Measurements from ENCODE around the gene PODNL1.

DNA sequence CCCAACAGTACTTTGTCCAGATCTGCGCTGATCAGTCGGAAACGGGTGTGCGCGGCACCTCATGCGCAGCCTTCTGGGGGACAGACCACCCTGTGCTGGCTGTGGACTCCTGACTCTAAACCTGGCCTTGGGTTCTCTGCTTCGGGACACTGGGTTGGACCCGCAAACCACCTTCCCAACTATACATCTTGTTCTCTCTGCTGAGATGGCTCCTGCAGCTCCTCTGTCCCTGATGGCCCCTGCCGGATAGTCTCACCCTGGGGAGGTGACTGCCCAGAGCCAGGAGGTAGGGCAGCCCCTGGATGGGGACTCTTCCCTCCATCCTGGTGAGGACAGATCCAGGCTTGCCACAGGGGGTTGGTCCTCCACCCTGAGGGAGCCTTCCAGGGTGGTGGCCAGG, 44.6 kb upstream of the PODNL1 start:
- TF ChIP-seq WRNIP1 (IDR thresholded peaks at IDR 0.05; ENCODE audit: borderline replicate concordance, low read depth, low read length) (no peak), GABPA (IDR thresholded peaks at IDR 0.05; ENCODE audit: low read depth) (no peak), POLR2AphosphoS5 (IDR thresholded peaks at IDR 0.05; ENCODE audit: low read length) (no peak), TARDBP (IDR thresholded peaks at IDR 0.05; ENCODE audit: borderline replicate concordance) (no peak), POLR2A (IDR thresholded peaks at IDR 0.05; ENCODE audit: low read depth, low read length) (no peak), PKNOX1 (IDR thresholded peaks at IDR 0.05) (no peak), EP300 (IDR thresholded peaks at IDR 0.05; ENCODE audit: borderline replicate concordance in 1 of 2, control insufficient read depth in 1 of 2, low read depth in 2 of 2, low read length in 2 of 2) (no peak), TAF1 (IDR thresholded peaks at IDR 0.05; ENCODE audit: borderline replicate concordance, low read depth, low read length) (no peak), KLF5 (IDR thresholded peaks at IDR 0.05; ENCODE audit: partially characterized antibody) (no peak), MAX (IDR thresholded peaks at IDR 0.05; ENCODE audit: low read depth, low read length) (no peak)
- TF ChIP-seq, protein P1, sequence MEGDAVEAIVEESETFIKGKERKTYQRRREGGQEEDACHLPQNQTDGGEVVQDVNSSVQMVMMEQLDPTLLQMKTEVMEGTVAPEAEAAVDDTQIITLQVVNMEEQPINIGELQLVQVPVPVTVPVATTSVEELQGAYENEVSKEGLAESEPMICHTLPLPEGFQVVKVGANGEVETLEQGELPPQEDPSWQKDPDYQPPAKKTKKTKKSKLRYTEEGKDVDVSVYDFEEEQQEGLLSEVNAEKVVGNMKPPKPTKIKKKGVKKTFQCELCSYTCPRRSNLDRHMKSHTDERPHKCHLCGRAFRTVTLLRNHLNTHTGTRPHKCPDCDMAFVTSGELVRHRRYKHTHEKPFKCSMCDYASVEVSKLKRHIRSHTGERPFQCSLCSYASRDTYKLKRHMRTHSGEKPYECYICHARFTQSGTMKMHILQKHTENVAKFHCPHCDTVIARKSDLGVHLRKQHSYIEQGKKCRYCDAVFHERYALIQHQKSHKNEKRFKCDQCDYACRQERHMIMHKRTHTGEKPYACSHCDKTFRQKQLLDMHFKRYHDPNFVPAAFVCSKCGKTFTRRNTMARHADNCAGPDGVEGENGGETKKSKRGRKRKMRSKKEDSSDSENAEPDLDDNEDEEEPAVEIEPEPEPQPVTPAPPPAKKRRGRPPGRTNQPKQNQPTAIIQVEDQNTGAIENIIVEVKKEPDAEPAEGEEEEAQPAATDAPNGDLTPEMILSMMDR (IDR thresholded peaks at IDR 0.05 in 2 of 3, conservative IDR thresholded peaks at IDR 0.05 in 1 of 3; ENCODE audit: control insufficient read depth in 2 of 3, extremely low read depth in 1 of 3, insufficient read depth in 1 of 3, low read depth in 3 of 3, low read length in 3 of 3) = no peak
